GM19395 (cell line): Measurements from ENCODE around the gene RPS23.

ENCODE experiments used
- ATAC-seq: cut with Tn5 transposase; IDR thresholded peaks from one replicate; pipeline ENCODE4 v1.9.1; 2021; ENCODE audit warnings: mild to moderate bottlenecking, moderate library complexity; ENCODE audit not compliant: unreplicated experiment

RPS23 gene

GRCh38 chr5:82246960-82247574 lies 31.1 kb downstream of the RPS23 start:
- ATAC-seq: no peak

- no peak for ATAC-seq
Measured at GRCh38 chr5:82244854-82245635, 33.1 kb downstream of the RPS23 start.

- ATAC-seq: no peak
Measured at GRCh38 chr5:82244151-82244550, 34.0 kb downstream of the RPS23 start.

- ATAC-seq: no peak
Measured at GRCh38 chr5:82234885-82235284, 43.3 kb downstream of the RPS23 start.

GRCh38 chr5:82225525-82226172 lies 52.5 kb downstream of the RPS23 start:
- ATAC-seq: peak; percentile 93
